Measurements from ENCODE around the gene CLMP.

GRCh38 chr11:123062892-123063825 is 131.9 kb downstream of the CLMP start:
- TF ChIP-seq CTCF (IDR thresholded peaks at IDR 0.05; ENCODE audit: insufficient read depth, low read length), result no peak
- TF ChIP-seq REST (IDR thresholded peaks at IDR 0.05; ENCODE audit: insufficient replicate concordance, low read depth), result peak; percentile 51
- TF ChIP-seq POLR2AphosphoS5 (IDR thresholded peaks at IDR 0.05; ENCODE audit: low read depth), result peak; percentile 65
